GM23338 (cell line): ENCODE results near the gene CRHR1. TPM values are rescaled to one million over a fixed set of nuclear protein-coding genes. Genes with fewer than 3 reads are reported as not detected.

ENCODE experiments used
- polyA plus RNA-seq: library from polyadenylated mRNA; unstranded; fragments of >200 nt; fragmentation: Nextera tagmentation; extraction: Ambion mirVana; gene quantifications from 2 replicates; pipeline ENCODE4 v1.2.1, GENCODE V29; 2016
- total RNA-seq: library from RNA; depleted of rRNA; stranded (reverse); fragments of >200 nt; shearing (Covaris generic); gene quantifications from 2 replicates; pipeline ENCODE4 v1.2.3, GENCODE V29; 2014; rRNA removed

Gene CRHR1
- total and polyA plus RNA-seq, 2 experiments from 2014 or later: 0.19 to 0.76 TPM

Other genes with a start within 250 kb of the CRHR1 start
- gene SPPL2C, start 60.6 kb downstream of the CRHR1 start, total RNA-seq: 0.14 TPM in 1 of 2 replicates, not detected in the other
- not detected in 2 replicates for gene SPPL2C, start 60.6 kb downstream of the CRHR1 start, polyA plus RNA-seq
- gene MAPT, start 110.2 kb downstream of the CRHR1 start, total RNA-seq: 1.1 and 1.7 TPM in 2 replicates
- gene MAPT, start 110.2 kb downstream of the CRHR1 start, polyA plus RNA-seq: 2.1 and 2.8 TPM in 2 replicates
- not detected in 2 replicates for gene STH, start 214.9 kb downstream of the CRHR1 start, total RNA-seq
- 0.55 TPM in 1 of 2 replicates, not detected in the other for gene STH, start 214.9 kb downstream of the CRHR1 start, polyA plus RNA-seq